GM23248 (cell line): ENCODE measurements around the gene TRIM65. TPM values are rescaled to one million over a fixed set of nuclear protein-coding genes. Genes with fewer than 3 reads are reported as not detected.

Experiments
- DNase-seq: peaks from one replicate; pipeline ENCODE4 v3.0.0-alpha.2; 2015
- H2AFZ ChIP-seq: fragments of 200-600 bp; sonication (generic); 2 replicates; pipeline ENCODE4 v1.6.1; 2016; ENCODE audit warnings: antibody characterized with exemption
- H3F3A ChIP-seq: fragments of 200-600 bp; sonication (generic); 2 replicates; pipeline ENCODE4 v1.6.1; 2016; ENCODE audit warnings: mild to moderate bottlenecking, antibody characterized with exemption, mixed run types; ENCODE audit not compliant: insufficient read depth
- H3K27ac ChIP-seq: fragments of 200-600 bp; sonication (generic); 2 replicates; pipeline ENCODE4 v1.5.1; 2016; ENCODE audit warnings: mild to moderate bottlenecking
- H3K27me3 ChIP-seq: fragments of 200-600 bp; sonication (generic); replicated peaks from 2 replicates; pipeline ENCODE4 v1.6.1; 2016; ENCODE audit warnings: mild to moderate bottlenecking; ENCODE audit not compliant: insufficient read depth
- H3K36me3 ChIP-seq: fragments of 200-600 bp; sonication (generic); 2 replicates; pipeline ENCODE4 v1.6.1; 2016; ENCODE audit warnings: low read depth, mild to moderate bottlenecking
- H3K4me1 ChIP-seq: fragments of 200-600 bp; sonication (generic); 2 replicates; pipeline ENCODE4 v1.6.1; 2016; ENCODE audit warnings: mild to moderate bottlenecking; ENCODE audit not compliant: insufficient read depth
- H3K4me2 ChIP-seq: fragments of 200-600 bp; sonication (generic); one replicate; pipeline ENCODE4 v1.6.1; 2016; ENCODE audit warnings: mild to moderate bottlenecking; ENCODE audit not compliant: unreplicated experiment
- H3K4me3 ChIP-seq: fragments of 200-600 bp; sonication (generic); 2 replicates; pipeline ENCODE4 v1.5.1; 2016; ENCODE audit warnings: mild to moderate bottlenecking
- H3K79me2 ChIP-seq: fragments of 200-600 bp; sonication (generic); 2 replicates; pipeline ENCODE4 v1.6.1; 2016; ENCODE audit warnings: mild to moderate bottlenecking; ENCODE audit not compliant: insufficient read depth
- H3K9ac ChIP-seq: fragments of 200-600 bp; sonication (generic); 2 replicates; pipeline ENCODE4 v1.6.1; 2016; ENCODE audit warnings: mild to moderate bottlenecking
- H3K9me2 ChIP-seq: fragments of 200-600 bp; sonication (generic); 2 replicates; pipeline ENCODE4 v1.6.1; 2016; ENCODE audit warnings: mixed run types, mild to moderate bottlenecking, moderate library complexity; ENCODE audit not compliant: insufficient read depth
- H3K9me3 ChIP-seq: fragments of 200-600 bp; sonication (generic); one replicate; pipeline ENCODE4 v1.6.1; 2017; ENCODE audit warnings: low read depth
- H4K20me1 ChIP-seq: fragments of 200-600 bp; sonication (generic); 2 replicates; pipeline ENCODE4 v1.6.0; 2016; ENCODE audit not compliant: insufficient read depth
- EZH2 ChIP-seq: fragments of 200-600 bp; sonication (generic); IDR thresholded peaks from 2 replicates; pipeline ENCODE4 v1.6.1; 2018; ENCODE audit warnings: antibody characterized with exemption, mild to moderate bottlenecking; ENCODE audit not compliant: insufficient read depth, poor library complexity, severe bottlenecking
- EZH2phosphoT487 ChIP-seq: fragments of 200-600 bp; sonication (generic); IDR thresholded peaks from 2 replicates; pipeline ENCODE4 v1.6.1; 2018; ENCODE audit warnings: antibody characterized with exemption, moderate library complexity, mild to moderate bottlenecking, low read depth; ENCODE audit not compliant: insufficient read depth
- WGBS, 2 experiments: methylation state at CpG; one replicate each; pipeline ENCODE4 v1.1.6; 2015 to 2017; ENCODE audit warnings: low lambda C conversion rate in 2 of 2, low coverage in 1 of 2; ENCODE audit errors: missing lambda C conversion rate in 2 of 2; 5-methylcytosine and 5-hydroxymethylcytosine counted together
- in situ Hi-C: fragments of 300-500 bp; cut with MboI; formaldehyde crosslinking; loops from 2 replicates; pipeline ENCODE4 v1.15.0; 2020
- polyA plus RNA-seq: library from polyadenylated mRNA; unstranded; fragments of >200 nt; fragmentation: Nextera tagmentation; extraction: Ambion mirVana; gene quantifications from 2 replicates; pipeline ENCODE4 v1.2.1, GENCODE V29; 2016
- total RNA-seq: library from RNA; depleted of rRNA; stranded (reverse); fragments of >200 nt; shearing (Covaris generic); gene quantifications from 2 replicates; pipeline ENCODE4 v1.2.3, GENCODE V29; 2014

TRIM65 gene
- total and polyA plus RNA-seq, 2 experiments from 2014 or later: 9.9 to 25.7 TPM

DNA sequence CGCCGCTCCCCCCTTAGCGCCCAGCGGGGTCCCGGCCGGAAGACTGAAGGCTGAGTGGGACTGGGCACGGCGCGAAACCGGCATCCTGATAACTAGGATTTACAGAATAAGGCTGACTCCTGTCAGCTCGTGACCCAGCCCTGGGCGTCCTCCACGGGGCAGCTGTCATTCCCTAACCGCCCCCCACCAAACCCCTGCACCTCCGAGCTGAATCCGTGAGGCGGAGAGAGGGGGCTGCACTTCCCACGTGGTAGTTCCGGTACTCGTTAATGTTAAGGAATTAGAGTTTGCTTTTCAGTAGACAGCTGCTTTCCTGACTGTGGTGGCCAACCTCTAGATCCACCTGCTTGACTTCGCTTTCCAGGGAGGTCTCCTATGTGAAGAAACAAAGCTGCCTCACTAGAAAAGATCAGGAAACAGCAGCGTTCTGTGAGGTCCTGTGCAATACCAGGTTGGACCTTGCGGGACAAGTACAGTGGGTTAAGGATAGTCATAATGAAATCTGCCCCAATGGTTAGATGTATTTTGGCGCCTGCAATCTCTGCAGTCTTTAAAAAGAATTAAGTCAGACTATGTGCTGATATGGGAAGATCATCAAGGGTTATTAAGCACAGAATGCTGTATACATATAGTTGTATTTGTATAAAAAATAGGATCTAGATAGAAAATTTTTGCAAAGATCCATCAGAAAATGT lies 40.5 kb downstream of the TRIM65 start:
- WGBS, 2 experiments: 5 to 6% methylated on average over 24 of the region's 24 CpGs

GRCh38 chr17:75855310-75856061 lies 41.3 kb downstream of the TRIM65 start, which contains the start of gene WBP2:
Gene WBP2, minus strand, starts transcription at chr17:75855335. Its CDS starts 38 bp downstream, at chr17:75855297.
- Histone ChIP-seq H3K27me3 (no peaks in the 10 kb centered on the region), H3K9me2 (no peaks in the 10 kb centered on the region), H3F3A (peaks cover 18% of the 10 kb centered on the region), H3K9me3 (no peaks in the 10 kb centered on the region), H3K36me3 (peaks cover 10% of the 10 kb centered on the region), H2AFZ (peak within 1 kb of the TSS; percentile 75), H3K79me2 (peaks cover 8% of the 10 kb centered on the region; the same call in 1 of the 2 replicates), H3K4me2 (peak within 1 kb of the TSS; percentile 95), H4K20me1 (no peaks in the 10 kb centered on the region), H3K27ac (peak within 1 kb of the TSS; percentile 92), H3K4me1 (peaks cover 25% of the 10 kb centered on the region), H3K9ac (peak within 1 kb of the TSS; percentile 86), H3K4me3 (peak within 1 kb of the TSS; percentile 82)
- DNase-seq: peak; percentile 100
- in situ Hi-C loops: no loop called here
- WGBS, 2 experiments: 0 to 1% methylated on average over 33 to 44 of the region's 58 CpGs
- TF ChIP-seq EZH2phosphoT487 (no peak), EZH2 (no peak)

More for the DNA sequence above, 40.5 kb downstream of the TRIM65 start:
- TF ChIP-seq EZH2phosphoT487 (no peak), EZH2 (no peak)
- peaks cover 18% of the 10 kb centered on the region for H3F3A ChIP-seq
- H3K79me2 ChIP-seq: peaks cover 8% of the 10 kb centered on the region; the same call in 1 of the 2 replicates
- peak overlapping the region; percentile 82 for H3K4me3 ChIP-seq
- peak; percentile 51 for DNase-seq
- in situ Hi-C loops: no loop called here
- H4K20me1 ChIP-seq: no peaks in the 10 kb centered on the region
- H3K27ac ChIP-seq: peak overlapping the region; percentile 62
- H3K4me1 ChIP-seq: peaks cover 25% of the 10 kb centered on the region
- peak overlapping the region; percentile 86 for H3K9ac ChIP-seq
- H3K9me3 ChIP-seq: no peaks in the 10 kb centered on the region
- H3K9me2 ChIP-seq: no peaks in the 10 kb centered on the region
- H3K27me3 ChIP-seq: no peaks in the 10 kb centered on the region
- peak overlapping the region; percentile 83 for H3K4me2 ChIP-seq
- peaks cover 3% of the 10 kb centered on the region; the same call in 1 of the 2 replicates for H3K36me3 ChIP-seq
- peak overlapping the region; percentile 75 for H2AFZ ChIP-seq

GRCh38 chr17:75854881-75855309 lies 41.9 kb downstream of the TRIM65 start:
- peak overlapping the region; percentile 92 for H3K27ac ChIP-seq
- H3K27me3 ChIP-seq: no peaks in the 10 kb centered on the region
- H3K79me2 ChIP-seq: peaks cover 8% of the 10 kb centered on the region; the same call in 1 of the 2 replicates
- no peaks in the 10 kb centered on the region for H3K9me2 ChIP-seq
- peak overlapping the region; percentile 82 for H3K4me3 ChIP-seq
- TF ChIP-seq EZH2phosphoT487 (no peak), EZH2 (no peak)
- no peak for DNase-seq
- H4K20me1 ChIP-seq: no peaks in the 10 kb centered on the region
- H3K9ac ChIP-seq: peak overlapping the region; percentile 86
- WGBS, 2 experiments: 1 to 2% methylated on average over 10 to 19 of the region's 19 CpGs
- H3F3A ChIP-seq: peaks cover 18% of the 10 kb centered on the region
- in situ Hi-C loops: no loop called here
- no peaks in the 10 kb centered on the region for H3K9me3 ChIP-seq
- peak overlapping the region; percentile 25; the same call in 1 of the 2 replicates for H2AFZ ChIP-seq
- peak overlapping the region; percentile 95 for H3K4me2 ChIP-seq
- H3K36me3 ChIP-seq: peaks cover 12% of the 10 kb centered on the region
- peaks cover 25% of the 10 kb centered on the region for H3K4me1 ChIP-seq

GRCh38 chr17:75854101-75854748 lies 42.5 kb downstream of the TRIM65 start:
- H3K9me2 ChIP-seq: no peaks in the 10 kb centered on the region
- peak overlapping the region; percentile 82 for H3K4me3 ChIP-seq
- in situ Hi-C loops: no loop called here
- peak overlapping the region; percentile 95 for H3K4me2 ChIP-seq
- peaks cover 25% of the 10 kb centered on the region for H3K4me1 ChIP-seq
- peaks cover 18% of the 10 kb centered on the region for H3F3A ChIP-seq
- DNase-seq: peak; percentile 83
- H2AFZ ChIP-seq: peak overlapping the region; percentile 25; the same call in 1 of the 2 replicates
- H3K9ac ChIP-seq: peak overlapping the region; percentile 86
- no peaks in the 10 kb centered on the region for H4K20me1 ChIP-seq
- no peak for TF ChIP-seq EZH2phosphoT487
- no peak for TF ChIP-seq EZH2
- H3K27ac ChIP-seq: peak overlapping the region; percentile 92
- H3K36me3 ChIP-seq: peaks cover 12% of the 10 kb centered on the region
- no peaks in the 10 kb centered on the region for H3K9me3 ChIP-seq
- H3K27me3 ChIP-seq: no peaks in the 10 kb centered on the region
- H3K79me2 ChIP-seq: peaks cover 8% of the 10 kb centered on the region; the same call in 1 of the 2 replicates
- WGBS, 2 experiments: 38 to 42% methylated on average over 7 of the region's 7 CpGs
